ENCODE results near the gene CORO6.

Gene CORO6

GRCh38 chr17:29640413-29640812 lies 17.7 kb upstream of the CORO6 start:
- no peak overlapping the region for H3K4me3 ChIP-seq (ENCODE audit: low read depth, low read length)
- no peak for DNase-seq (ENCODE audit: low read depth)
- TF ChIP-seq, protein P1, sequence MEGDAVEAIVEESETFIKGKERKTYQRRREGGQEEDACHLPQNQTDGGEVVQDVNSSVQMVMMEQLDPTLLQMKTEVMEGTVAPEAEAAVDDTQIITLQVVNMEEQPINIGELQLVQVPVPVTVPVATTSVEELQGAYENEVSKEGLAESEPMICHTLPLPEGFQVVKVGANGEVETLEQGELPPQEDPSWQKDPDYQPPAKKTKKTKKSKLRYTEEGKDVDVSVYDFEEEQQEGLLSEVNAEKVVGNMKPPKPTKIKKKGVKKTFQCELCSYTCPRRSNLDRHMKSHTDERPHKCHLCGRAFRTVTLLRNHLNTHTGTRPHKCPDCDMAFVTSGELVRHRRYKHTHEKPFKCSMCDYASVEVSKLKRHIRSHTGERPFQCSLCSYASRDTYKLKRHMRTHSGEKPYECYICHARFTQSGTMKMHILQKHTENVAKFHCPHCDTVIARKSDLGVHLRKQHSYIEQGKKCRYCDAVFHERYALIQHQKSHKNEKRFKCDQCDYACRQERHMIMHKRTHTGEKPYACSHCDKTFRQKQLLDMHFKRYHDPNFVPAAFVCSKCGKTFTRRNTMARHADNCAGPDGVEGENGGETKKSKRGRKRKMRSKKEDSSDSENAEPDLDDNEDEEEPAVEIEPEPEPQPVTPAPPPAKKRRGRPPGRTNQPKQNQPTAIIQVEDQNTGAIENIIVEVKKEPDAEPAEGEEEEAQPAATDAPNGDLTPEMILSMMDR (IDR thresholded peaks at IDR 0.05; ENCODE audit: insufficient read depth, low read depth, low read length, missing control alignments) = no peak

GRCh38 chr17:29633886-29634285 lies 11.2 kb upstream of the CORO6 start:
- no peak for DNase-seq (ENCODE audit: low read depth)
- TF ChIP-seq, protein P1 (IDR thresholded peaks at IDR 0.05; ENCODE audit: insufficient read depth, low read depth, low read length, missing control alignments) = no peak

GRCh38 chr17:29630630-29631193 lies 8.0 kb upstream of the CORO6 start:
- TF ChIP-seq, protein P1 (IDR thresholded peaks at IDR 0.05; ENCODE audit: insufficient read depth, low read depth, low read length, missing control alignments) = no peak
- no peak overlapping the region for H3K4me3 ChIP-seq (ENCODE audit: low read depth, low read length)
- DNase-seq (ENCODE audit: low read depth) = no peak

More at GRCh38 chr17:29633886-29634285, 11.2 kb upstream of the CORO6 start:
- H3K4me3 ChIP-seq (ENCODE audit: low read depth, low read length) = no peak overlapping the region

DNA sequence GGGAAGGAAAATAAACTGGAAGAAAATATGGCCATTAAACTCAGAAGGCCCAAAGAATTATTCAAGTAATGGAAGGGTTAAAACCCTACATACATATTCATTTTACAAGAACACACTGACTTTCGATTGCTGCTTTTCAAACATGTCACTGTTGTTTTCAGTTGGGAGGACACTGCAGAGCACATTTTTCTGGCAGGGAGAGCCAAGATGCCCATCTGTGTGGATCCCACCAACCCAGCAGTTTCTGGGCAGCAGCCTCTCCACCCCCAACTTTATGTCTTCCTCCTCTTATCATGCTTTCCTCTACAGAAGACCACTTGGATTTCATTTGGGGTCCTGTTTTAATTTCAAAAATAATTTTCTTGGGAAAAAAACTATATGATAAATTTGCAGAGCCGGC lies 7.1 kb upstream of the CORO6 start:
- TF ChIP-seq, protein P1 (IDR thresholded peaks at IDR 0.05; ENCODE audit: insufficient read depth, low read depth, low read length, missing control alignments) = no peak
- DNase-seq (ENCODE audit: low read depth) = no peak
- H3K4me3 ChIP-seq (ENCODE audit: low read depth, low read length) = no peak overlapping the region

DNA sequence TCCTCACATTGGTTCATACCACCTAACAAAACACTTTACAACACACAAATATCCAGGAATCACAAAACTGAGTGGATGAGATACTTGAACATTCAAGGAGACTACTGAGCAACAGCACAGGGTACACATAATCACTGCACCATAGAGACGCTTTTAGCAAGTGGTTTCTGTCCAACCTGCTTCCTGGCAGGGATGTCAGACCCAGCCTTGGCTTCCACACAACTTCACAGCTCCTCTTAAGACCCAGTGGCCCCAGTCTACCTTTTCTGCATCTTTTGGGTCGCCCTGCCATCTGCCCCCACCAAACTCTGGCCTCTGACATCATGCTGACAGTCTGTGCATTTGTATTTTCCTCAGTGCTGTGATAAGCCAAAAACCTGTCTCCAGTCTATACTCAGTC lies 5.9 kb upstream of the CORO6 start:
- DNase-seq (ENCODE audit: low read depth) = no peak
- TF ChIP-seq, protein P1 (IDR thresholded peaks at IDR 0.05; ENCODE audit: insufficient read depth, low read depth, low read length, missing control alignments) = no peak
- H3K4me3 ChIP-seq (ENCODE audit: low read depth, low read length) = no peak overlapping the region

DNA sequence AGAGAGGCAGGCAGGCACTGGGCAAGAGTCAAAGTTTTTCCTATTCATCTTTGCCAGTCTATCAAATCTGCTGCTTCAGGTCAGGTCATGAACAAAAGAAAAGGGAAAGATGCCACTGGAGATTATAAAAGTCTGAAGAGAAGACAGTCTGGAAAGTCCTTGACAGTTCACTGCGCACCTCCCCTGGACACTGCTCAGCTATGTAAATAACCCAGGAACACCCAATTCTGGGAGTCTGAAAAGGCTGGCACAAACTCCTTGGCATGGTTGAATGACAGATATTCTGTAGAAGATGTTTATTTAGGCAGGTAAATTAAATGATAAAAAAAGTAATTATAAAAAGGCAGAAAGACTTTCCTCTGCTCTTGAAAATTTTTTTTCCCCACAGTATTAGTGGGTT lies 5.2 kb upstream of the CORO6 start:
- TF ChIP-seq, protein P1 (IDR thresholded peaks at IDR 0.05; ENCODE audit: insufficient read depth, low read depth, low read length, missing control alignments) = no peak

More for the DNA sequence above, 5.2 kb upstream of the CORO6 start:
- H3K4me3 ChIP-seq (ENCODE audit: low read depth, low read length) = no peak overlapping the region
- DNase-seq (ENCODE audit: low read depth) = no peak
